Transverse colon (tissue), 4 donors: ENCODE results near the gene CDH6. TPM values are rescaled to one million over a fixed set of nuclear protein-coding genes. Genes with fewer than 3 reads are reported as not detected.

Experiments used
- DNase-seq: peaks from one replicate; pipeline ENCODE4 v3.0.0-alpha.2; 2019
- H3K27ac ChIP-seq, 4 donors: fragments of 200-600 bp; sonication (generic); 2 replicates each; pipeline ENCODE4 v1.5.1; 2016 to 2018; ENCODE audit warnings: inconsistent platforms in 4 of 4
- H3K27me3 ChIP-seq: fragments of 200-600 bp; sonication (generic); 2 replicates; pipeline ENCODE4 v1.5.1; 2017; ENCODE audit warnings: inconsistent platforms
- H3K36me3 ChIP-seq, 4 donors: fragments of 200-600 bp; sonication (generic); 2 replicates each; pipeline ENCODE4 v1.5.1; 2017 to 2019; ENCODE audit warnings: inconsistent platforms in 4 of 4
- H3K4me1 ChIP-seq, 4 donors: fragments of 200-600 bp; sonication (generic); 2 replicates each; pipeline ENCODE4 v1.5.1; 2017 to 2020; ENCODE audit warnings: inconsistent platforms in 4 of 4
- H3K4me3 ChIP-seq, 4 donors: fragments of 200-600 bp; sonication (generic); 1 replicate in 1 of 4; 2 replicates in 3 of 4; pipeline versions ENCODE4 v1.5.1 to v1.6.1; 2017 to 2019; ENCODE audit warnings: inconsistent platforms in 4 of 4
- H3K9me3 ChIP-seq, 2 donors: fragments of 200-600 bp; sonication (generic); 2 replicates each; pipeline ENCODE4 v1.5.1; 2017 to 2019; ENCODE audit warnings: inconsistent platforms in 2 of 2
- EP300 ChIP-seq: sonication (generic); formaldehyde crosslinking; IDR thresholded peaks from one replicate; pipeline ENCODE4 v1.6.1; 2017; ENCODE audit warnings: antibody characterized with exemption, low read depth
- POLR2A ChIP-seq: fragments of 450-650 bp; IDR thresholded peaks from one replicate; pipeline ENCODE4 v1.6.1; 2016; ENCODE audit warnings: antibody characterized with exemption, mild to moderate bottlenecking, moderate library complexity
- POLR2AphosphoS5 ChIP-seq, 3 donors: sonication (generic); formaldehyde crosslinking; IDR thresholded peaks; one replicate each; pipeline ENCODE4 v1.6.1; 2016; ENCODE audit warnings: antibody characterized with exemption in 3 of 3
- WGBS, 2 donors: methylation state at CpG; one replicate each; pipeline ENCODE4 v1.1.5; 2018; ENCODE audit warnings: low coverage in 1 of 2; 5-methylcytosine and 5-hydroxymethylcytosine counted together
- in situ Hi-C, 4 donors: fragments of 200-750 bp; cut with MboI; loops; one replicate each; pipeline versions ENCODE4 v1.15.0 to v1.15.1; 2017; ENCODE audit warnings: low sequenced_read_pairs in 3 of 4, low pct_ligation_motif_present in 1 of 4, low pct_unique_long_range_greater_than_20kb in 1 of 4
- intact Hi-C: fragments of 100-400 bp; cut with DNase I; formaldehyde crosslinking; loops from one replicate; pipeline ENCODE4 v1.15.1; 2023; ENCODE audit warnings: low total_unique reads
- total RNA-seq, 4 donors: library from RNA; depleted of rRNA; stranded (reverse); fragments of >200 nt; gene quantifications; one replicate each; pipeline ENCODE4 v1.1.0, GENCODE V29; 2016
- TF ChIP-seq, protein P1 (sequence below), 5 experiments: fragments of 200-600 bp in 3 of 5; fragments of 450-650 bp in 2 of 5; sonication (generic) in 3 of 5; IDR thresholded peaks; 1 replicate in 2 of 5; 2 replicates in 3 of 5; pipeline ENCODE4 v1.5.1; 2016 to 2017; ENCODE audit warnings: antibody characterized with exemption in 5 of 5, inconsistent platforms in 3 of 5, mild to moderate bottlenecking in 2 of 5, moderate library complexity in 1 of 5

The CDH6 gene
- total RNA-seq, 4 donors from 2014 or later = 0.60 to 1.2 (median 0.93) TPM

DNA sequence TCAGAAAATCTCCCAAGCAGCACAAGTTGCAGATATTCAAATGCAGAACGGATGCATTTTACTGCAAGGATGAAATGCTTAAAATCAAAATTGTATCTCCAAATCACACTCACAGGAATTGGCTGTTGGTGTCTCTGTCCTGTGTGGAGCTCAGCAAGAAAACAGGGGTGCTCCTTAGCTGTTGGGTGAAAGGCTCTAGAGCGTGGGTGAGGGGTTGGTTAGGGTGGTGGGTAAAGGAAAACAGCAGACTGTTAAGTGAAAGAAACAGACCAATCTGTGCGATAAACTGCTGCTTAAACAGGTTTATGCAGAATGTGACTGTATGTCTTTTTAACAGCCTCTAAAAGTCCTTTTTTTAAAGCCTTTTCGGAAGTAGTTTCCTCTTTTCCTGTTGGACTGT lies 19.8 kb downstream of the CDH6 start:
- Histone ChIP-seq H3K4me1 (no peaks in the 10 kb centered on the region), H3K9me3 (no peaks in the 10 kb centered on the region), H3K27me3 (no peaks in the 10 kb centered on the region), H3K27ac (no peak overlapping the region), H3K4me3 (no peak overlapping the region), H3K36me3 (no peaks in the 10 kb centered on the region)
- TF ChIP-seq EP300 (no peak), POLR2AphosphoS5 (IDR thresholded peaks at IDR 0.05) (no peak), POLR2A (no peak)
- TF ChIP-seq, protein P1, sequence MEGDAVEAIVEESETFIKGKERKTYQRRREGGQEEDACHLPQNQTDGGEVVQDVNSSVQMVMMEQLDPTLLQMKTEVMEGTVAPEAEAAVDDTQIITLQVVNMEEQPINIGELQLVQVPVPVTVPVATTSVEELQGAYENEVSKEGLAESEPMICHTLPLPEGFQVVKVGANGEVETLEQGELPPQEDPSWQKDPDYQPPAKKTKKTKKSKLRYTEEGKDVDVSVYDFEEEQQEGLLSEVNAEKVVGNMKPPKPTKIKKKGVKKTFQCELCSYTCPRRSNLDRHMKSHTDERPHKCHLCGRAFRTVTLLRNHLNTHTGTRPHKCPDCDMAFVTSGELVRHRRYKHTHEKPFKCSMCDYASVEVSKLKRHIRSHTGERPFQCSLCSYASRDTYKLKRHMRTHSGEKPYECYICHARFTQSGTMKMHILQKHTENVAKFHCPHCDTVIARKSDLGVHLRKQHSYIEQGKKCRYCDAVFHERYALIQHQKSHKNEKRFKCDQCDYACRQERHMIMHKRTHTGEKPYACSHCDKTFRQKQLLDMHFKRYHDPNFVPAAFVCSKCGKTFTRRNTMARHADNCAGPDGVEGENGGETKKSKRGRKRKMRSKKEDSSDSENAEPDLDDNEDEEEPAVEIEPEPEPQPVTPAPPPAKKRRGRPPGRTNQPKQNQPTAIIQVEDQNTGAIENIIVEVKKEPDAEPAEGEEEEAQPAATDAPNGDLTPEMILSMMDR (IDR thresholded peaks at IDR 0.05) = no peak
- WGBS, 2 donors = 56 to 58% methylated on average over 4 of the region's 4 CpGs
- no peak for DNase-seq
- intact Hi-C loops = no loop called here
- in situ Hi-C loops = no loop called here

DNA sequence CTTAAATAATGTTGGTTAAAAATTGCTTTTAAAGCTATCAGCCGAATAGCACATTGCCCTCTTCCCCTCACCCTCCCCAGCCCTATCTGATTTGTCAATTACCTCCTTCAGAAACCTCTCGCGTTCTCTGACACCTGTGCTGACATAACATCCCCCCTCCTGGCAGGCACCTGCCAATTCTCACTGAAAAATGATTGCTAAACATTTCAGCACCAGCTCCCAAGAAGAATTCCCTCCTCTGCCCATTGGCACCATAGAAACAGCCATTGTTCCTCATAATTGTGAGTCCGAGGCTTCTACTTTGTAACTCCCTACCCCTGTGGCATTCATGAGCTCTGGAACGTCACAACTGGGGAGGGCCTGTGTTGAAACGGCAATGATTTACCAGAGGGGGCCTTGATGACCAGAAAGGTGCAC lies 20.2 kb downstream of the CDH6 start:
- TF ChIP-seq POLR2AphosphoS5 (IDR thresholded peaks at IDR 0.05) (no peak), EP300 (no peak), POLR2A (no peak)
- TF ChIP-seq, protein P1 (IDR thresholded peaks at IDR 0.05) = no peak
- Histone ChIP-seq H3K27me3 (no peaks in the 10 kb centered on the region), H3K9me3 (no peaks in the 10 kb centered on the region), H3K4me1 (peaks cover 0 to 3% (median 2%) of the 10 kb centered on the region in 4 donors), H3K4me3 (no peak overlapping the region), H3K27ac (no peak overlapping the region), H3K36me3 (no peaks in the 10 kb centered on the region)
- 17 to 32% methylated on average over 3 to 6 of the region's 6 CpGs for WGBS, 2 donors
- in situ Hi-C loops (no loop called here), intact Hi-C loops (no loop called here)
- no peak for DNase-seq

DNA sequence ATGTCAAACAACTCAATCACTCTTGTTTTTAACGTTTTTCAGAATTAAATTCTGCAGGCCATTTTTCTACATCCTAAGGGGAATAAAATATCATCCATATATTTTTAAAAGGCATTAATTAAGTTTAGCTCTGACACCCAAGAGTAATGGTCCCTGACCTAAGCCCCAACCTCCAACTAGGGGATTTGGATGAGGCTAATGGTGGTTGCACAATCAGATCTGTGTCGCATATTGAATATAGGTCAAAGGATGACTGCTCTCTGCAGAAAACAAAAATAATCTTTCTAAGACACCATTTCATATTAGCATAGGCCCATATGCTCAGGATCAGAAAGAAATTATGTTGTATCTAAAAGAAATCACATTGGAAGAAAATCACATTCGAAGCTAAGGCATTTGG lies 20.7 kb downstream of the CDH6 start:
- no peak for DNase-seq
- no peaks in the 10 kb centered on the region for H3K36me3 ChIP-seq
- H3K27ac ChIP-seq = no peak overlapping the region
- H3K9me3 ChIP-seq = no peaks in the 10 kb centered on the region
- H3K4me1 ChIP-seq = peaks cover 0 to 7% (median 2%) of the 10 kb centered on the region in 4 donors
- intact Hi-C loops = no loop called here
- in situ Hi-C loops = no loop called here
- TF ChIP-seq POLR2A (no peak), POLR2AphosphoS5 (IDR thresholded peaks at IDR 0.05) (no peak), EP300 (no peak)
- TF ChIP-seq, protein P1 (IDR thresholded peaks at IDR 0.05) = no peak
- H3K27me3 ChIP-seq = no peaks in the 10 kb centered on the region
- no peak overlapping the region for H3K4me3 ChIP-seq
- WGBS, 2 donors = 51 to 59% methylated on average over 3 of the region's 3 CpGs

DNA sequence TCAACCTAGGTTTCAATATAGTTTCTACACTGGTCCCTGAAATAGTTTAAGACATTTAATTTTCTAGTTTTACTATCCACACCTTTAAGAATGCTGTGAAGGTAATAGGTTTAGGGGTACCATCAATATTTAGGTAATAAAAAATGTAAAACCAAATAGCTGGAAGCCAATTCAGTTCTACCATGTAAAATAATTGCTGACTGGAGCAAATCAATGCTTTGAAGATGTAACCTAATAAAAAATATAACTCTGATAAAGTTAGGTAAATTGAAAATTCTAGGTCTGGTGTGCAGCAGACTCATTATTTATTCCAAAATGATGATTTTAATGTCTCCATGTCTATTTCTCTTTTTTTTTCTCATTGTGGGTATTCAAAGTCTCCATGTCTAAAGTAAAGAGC lies 21.8 kb downstream of the CDH6 start:
- Histone ChIP-seq H3K27me3 (no peaks in the 10 kb centered on the region), H3K9me3 (no peaks in the 10 kb centered on the region), H3K36me3 (no peaks in the 10 kb centered on the region), H3K4me1 (peaks cover 0 to 10% (median 2%) of the 10 kb centered on the region in 4 donors), H3K4me3 (no peak overlapping the region), H3K27ac (no peak overlapping the region)
- DNase-seq = no peak
- in situ Hi-C loops = no loop called here
- TF ChIP-seq, protein P1 (IDR thresholded peaks at IDR 0.05) = no peak
- TF ChIP-seq EP300 = no peak
- TF ChIP-seq POLR2AphosphoS5 (IDR thresholded peaks at IDR 0.05) = no peak
- TF ChIP-seq POLR2A = no peak
- intact Hi-C loops = no loop called here
